ENCODE results near the gene GSC2.

The GSC2 gene

DNA sequence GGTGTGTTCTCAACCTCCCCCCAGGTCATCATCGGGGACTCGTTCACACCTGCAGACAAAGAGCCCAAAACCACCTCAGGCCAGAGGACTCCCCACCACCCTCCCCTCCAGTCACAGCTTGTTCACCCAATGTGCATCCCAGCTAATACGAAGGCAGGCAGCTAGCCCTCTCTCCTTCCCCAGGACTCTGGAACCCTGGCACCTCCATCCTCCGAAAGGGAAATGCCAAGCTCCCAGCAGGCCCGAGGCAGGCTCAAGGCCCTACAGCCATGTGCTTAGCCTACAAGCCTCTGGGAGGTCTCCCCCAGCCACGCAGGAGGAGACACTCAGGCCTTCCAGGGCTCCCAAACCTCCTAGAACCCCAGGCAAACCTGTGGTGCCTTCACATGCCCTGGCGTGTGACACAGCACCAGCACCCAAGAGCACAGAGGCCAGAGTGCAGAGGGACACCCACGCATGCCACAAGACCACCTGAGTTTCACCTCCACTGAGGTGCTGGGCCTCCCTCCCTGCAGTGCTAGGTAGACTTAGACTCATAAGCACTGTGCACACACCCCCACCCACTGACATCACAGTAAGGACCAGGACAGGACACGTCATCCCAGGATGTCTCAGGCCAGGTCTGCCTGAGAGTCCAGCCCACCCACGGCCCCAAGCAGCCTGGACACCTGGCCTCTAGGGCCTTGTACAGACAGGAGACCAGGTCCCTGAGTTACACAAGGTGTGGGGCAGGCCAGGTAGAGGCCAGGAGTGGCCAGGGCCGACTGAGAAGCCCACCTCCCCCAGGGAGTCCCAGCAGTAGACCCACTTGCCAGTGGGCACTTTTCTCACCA, 12.5 kb downstream of the GSC2 start:
- TF ChIP-seq TAF1 (IDR thresholded peaks at IDR 0.05; ENCODE audit: low read depth) = no peak
- TF ChIP-seq, protein P1, sequence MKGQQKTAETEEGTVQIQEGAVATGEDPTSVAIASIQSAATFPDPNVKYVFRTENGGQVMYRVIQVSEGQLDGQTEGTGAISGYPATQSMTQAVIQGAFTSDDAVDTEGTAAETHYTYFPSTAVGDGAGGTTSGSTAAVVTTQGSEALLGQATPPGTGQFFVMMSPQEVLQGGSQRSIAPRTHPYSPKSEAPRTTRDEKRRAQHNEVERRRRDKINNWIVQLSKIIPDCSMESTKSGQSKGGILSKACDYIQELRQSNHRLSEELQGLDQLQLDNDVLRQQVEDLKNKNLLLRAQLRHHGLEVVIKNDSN (IDR thresholded peaks at IDR 0.05) = no peak
- TF ChIP-seq RAD21 (IDR thresholded peaks at IDR 0.05; ENCODE audit: low read depth) = no peak
- TF ChIP-seq EP300 (IDR thresholded peaks at IDR 0.05; ENCODE audit: borderline replicate concordance) = no peak
- no peak for TF ChIP-seq CREB1 (IDR thresholded peaks at IDR 0.05; ENCODE audit: low read depth)
- TF ChIP-seq TCF12 (IDR thresholded peaks at IDR 0.05; ENCODE audit: low read depth) = no peak
- TF ChIP-seq TEAD4 (IDR thresholded peaks at IDR 0.05) = no peak
- no peak for TF ChIP-seq EGR1 (IDR thresholded peaks at IDR 0.05)
- TF ChIP-seq, protein P2, sequence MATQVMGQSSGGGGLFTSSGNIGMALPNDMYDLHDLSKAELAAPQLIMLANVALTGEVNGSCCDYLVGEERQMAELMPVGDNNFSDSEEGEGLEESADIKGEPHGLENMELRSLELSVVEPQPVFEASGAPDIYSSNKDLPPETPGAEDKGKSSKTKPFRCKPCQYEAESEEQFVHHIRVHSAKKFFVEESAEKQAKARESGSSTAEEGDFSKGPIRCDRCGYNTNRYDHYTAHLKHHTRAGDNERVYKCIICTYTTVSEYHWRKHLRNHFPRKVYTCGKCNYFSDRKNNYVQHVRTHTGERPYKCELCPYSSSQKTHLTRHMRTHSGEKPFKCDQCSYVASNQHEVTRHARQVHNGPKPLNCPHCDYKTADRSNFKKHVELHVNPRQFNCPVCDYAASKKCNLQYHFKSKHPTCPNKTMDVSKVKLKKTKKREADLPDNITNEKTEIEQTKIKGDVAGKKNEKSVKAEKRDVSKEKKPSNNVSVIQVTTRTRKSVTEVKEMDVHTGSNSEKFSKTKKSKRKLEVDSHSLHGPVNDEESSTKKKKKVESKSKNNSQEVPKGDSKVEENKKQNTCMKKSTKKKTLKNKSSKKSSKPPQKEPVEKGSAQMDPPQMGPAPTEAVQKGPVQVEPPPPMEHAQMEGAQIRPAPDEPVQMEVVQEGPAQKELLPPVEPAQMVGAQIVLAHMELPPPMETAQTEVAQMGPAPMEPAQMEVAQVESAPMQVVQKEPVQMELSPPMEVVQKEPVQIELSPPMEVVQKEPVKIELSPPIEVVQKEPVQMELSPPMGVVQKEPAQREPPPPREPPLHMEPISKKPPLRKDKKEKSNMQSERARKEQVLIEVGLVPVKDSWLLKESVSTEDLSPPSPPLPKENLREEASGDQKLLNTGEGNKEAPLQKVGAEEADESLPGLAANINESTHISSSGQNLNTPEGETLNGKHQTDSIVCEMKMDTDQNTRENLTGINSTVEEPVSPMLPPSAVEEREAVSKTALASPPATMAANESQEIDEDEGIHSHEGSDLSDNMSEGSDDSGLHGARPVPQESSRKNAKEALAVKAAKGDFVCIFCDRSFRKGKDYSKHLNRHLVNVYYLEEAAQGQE (IDR thresholded peaks at IDR 0.05; ENCODE audit: low read depth) = no peak
- TF ChIP-seq YY1 (IDR thresholded peaks at IDR 0.05; ENCODE audit: low read depth) = no peak
- TF ChIP-seq, protein P3, sequence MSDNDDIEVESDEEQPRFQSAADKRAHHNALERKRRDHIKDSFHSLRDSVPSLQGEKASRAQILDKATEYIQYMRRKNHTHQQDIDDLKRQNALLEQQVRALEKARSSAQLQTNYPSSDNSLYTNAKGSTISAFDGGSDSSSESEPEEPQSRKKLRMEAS (IDR thresholded peaks at IDR 0.05) = no peak
- no peak for TF ChIP-seq CEBPB (IDR thresholded peaks at IDR 0.05)
- no peak for TF ChIP-seq ZBTB7A (IDR thresholded peaks at IDR 0.05; ENCODE audit: low read depth)
- no peak for TF ChIP-seq NFIC (IDR thresholded peaks at IDR 0.05)

DNA sequence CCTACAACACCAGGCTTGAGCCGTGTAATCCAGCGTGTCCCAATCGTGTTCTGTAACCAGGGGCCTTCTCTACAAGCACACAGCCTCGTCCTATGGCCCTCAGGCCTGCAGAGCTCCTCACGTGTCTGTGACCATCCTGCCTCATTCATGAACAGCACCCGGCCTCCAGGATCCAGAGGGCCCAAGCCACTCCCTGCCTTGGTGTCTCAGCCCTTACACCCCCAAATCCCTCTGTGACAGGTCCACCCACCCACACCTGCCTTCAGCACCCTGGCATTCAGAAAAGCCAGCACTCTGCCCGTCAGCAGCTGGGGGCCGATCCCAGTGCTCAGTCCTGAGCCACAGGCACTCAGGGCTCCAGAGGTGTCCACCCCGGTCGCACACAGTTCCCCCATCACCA, 13.2 kb downstream of the GSC2 start:
- TF ChIP-seq, protein P1 (IDR thresholded peaks at IDR 0.05) = no peak
- TF ChIP-seq TAF1 (IDR thresholded peaks at IDR 0.05; ENCODE audit: low read depth) (no peak), CREB1 (IDR thresholded peaks at IDR 0.05; ENCODE audit: low read depth) (no peak), NFIC (IDR thresholded peaks at IDR 0.05) (no peak), EGR1 (IDR thresholded peaks at IDR 0.05) (no peak), EP300 (IDR thresholded peaks at IDR 0.05; ENCODE audit: borderline replicate concordance) (no peak)

DNA sequence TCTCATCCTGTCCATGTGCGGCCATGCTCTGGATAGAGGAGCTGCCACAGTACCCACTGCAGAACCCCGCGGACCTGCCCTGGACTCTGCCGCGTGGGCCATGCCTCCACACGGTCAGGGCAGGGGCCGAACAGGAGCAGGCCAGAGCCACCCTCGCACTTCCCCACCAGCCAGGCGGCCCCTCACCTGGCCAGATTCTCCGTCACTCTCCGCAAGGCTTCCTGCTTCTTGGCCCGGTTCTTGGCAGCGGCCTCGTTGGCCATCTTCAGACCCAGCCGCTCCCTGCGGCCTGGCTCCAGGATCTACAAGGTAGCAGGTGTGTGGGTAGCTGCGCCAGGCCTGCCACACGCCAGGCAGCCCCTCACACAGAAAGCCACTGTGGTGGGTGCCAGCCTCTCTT, 15.2 kb downstream of the GSC2 start:
- TF ChIP-seq TAF1 (IDR thresholded peaks at IDR 0.05; ENCODE audit: low read depth) (no peak), YY1 (IDR thresholded peaks at IDR 0.05; ENCODE audit: low read depth) (no peak), TCF12 (IDR thresholded peaks at IDR 0.05; ENCODE audit: low read depth) (no peak), FOXM1 (IDR thresholded peaks at IDR 0.05; ENCODE audit: borderline replicate concordance, low read depth) (no peak), TEAD4 (IDR thresholded peaks at IDR 0.05) (no peak), EGR1 (IDR thresholded peaks at IDR 0.05) (no peak), RAD21 (IDR thresholded peaks at IDR 0.05; ENCODE audit: low read depth) (no peak), CREB1 (IDR thresholded peaks at IDR 0.05; ENCODE audit: low read depth) (no peak), CEBPB (IDR thresholded peaks at IDR 0.05) (no peak), ZBTB7A (IDR thresholded peaks at IDR 0.05; ENCODE audit: low read depth) (no peak), NFIC (IDR thresholded peaks at IDR 0.05) (no peak), EP300 (IDR thresholded peaks at IDR 0.05; ENCODE audit: borderline replicate concordance) (no peak)
- TF ChIP-seq, protein P2 (IDR thresholded peaks at IDR 0.05; ENCODE audit: low read depth) = no peak
- TF ChIP-seq, protein P1 (IDR thresholded peaks at IDR 0.05) = no peak
- TF ChIP-seq, protein P3 (IDR thresholded peaks at IDR 0.05) = no peak

DNA sequence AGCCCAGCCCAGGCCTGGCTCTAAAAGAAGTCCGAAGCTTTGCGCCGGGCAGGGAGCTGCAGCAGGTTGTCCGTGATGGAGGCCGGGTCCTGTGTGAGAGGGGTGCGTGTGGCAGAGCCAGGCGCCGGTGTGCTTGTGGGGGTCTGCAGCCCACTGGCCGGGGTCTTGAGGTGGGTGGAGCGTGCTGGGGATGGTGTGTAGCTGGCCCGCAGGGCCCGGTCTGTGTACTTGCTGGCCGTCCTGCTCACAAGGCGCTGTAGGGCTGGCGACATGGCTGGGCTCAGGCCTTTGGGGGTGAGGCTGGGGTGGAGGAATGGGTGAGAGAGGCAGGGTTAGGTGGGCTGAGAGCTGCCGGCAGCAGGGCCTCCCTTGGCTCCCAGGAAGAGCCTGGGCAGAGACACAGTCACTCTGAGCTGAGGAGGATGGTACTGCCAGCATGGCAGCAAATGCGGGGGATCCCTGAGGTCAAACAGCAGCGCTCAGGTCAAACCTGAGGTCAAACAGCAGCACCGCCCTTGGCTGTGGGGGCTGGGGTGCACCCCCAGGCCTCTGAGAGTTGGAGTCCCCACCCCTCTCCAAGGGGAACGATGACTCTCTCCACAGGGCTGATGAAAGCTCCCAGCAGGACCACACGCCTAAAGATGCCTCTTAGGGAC, 15.8 kb downstream of the GSC2 start:
- TF ChIP-seq FOXM1 (IDR thresholded peaks at IDR 0.05; ENCODE audit: borderline replicate concordance, low read depth) = no peak
- no peak for TF ChIP-seq YY1 (IDR thresholded peaks at IDR 0.05; ENCODE audit: low read depth)
- TF ChIP-seq NFIC (IDR thresholded peaks at IDR 0.05) = no peak
- TF ChIP-seq TAF1 (IDR thresholded peaks at IDR 0.05; ENCODE audit: low read depth) = no peak
- no peak for TF ChIP-seq CEBPB (IDR thresholded peaks at IDR 0.05)
- TF ChIP-seq, protein P3 (IDR thresholded peaks at IDR 0.05) = no peak
- TF ChIP-seq RAD21 (IDR thresholded peaks at IDR 0.05; ENCODE audit: low read depth) = no peak
- no peak for TF ChIP-seq TEAD4 (IDR thresholded peaks at IDR 0.05)
- no peak for TF ChIP-seq ZBTB7A (IDR thresholded peaks at IDR 0.05; ENCODE audit: low read depth)
- TF ChIP-seq, protein P1 (IDR thresholded peaks at IDR 0.05) = no peak
- no peak for TF ChIP-seq EP300 (IDR thresholded peaks at IDR 0.05; ENCODE audit: borderline replicate concordance)
- no peak for TF ChIP-seq EGR1 (IDR thresholded peaks at IDR 0.05)
- no peak for TF ChIP-seq TCF12 (IDR thresholded peaks at IDR 0.05; ENCODE audit: low read depth)
- TF ChIP-seq, protein P2 (IDR thresholded peaks at IDR 0.05; ENCODE audit: low read depth) = no peak
- TF ChIP-seq CREB1 (IDR thresholded peaks at IDR 0.05; ENCODE audit: low read depth) = no peak
